ENCODE results near the gene PQBP1.

Gene PQBP1

GRCh38 chrX:48945517-48946348 is 48.0 kb downstream of the PQBP1 start:
- H3K4me3 ChIP-seq (ENCODE audit: low read length), result no peak overlapping the region
- TF ChIP-seq CTCF (IDR thresholded peaks at IDR 0.05; ENCODE audit: insufficient read depth, low read depth, low read length, missing control alignments), result peak; percentile 72
- peak; percentile 39 for DNase-seq (ENCODE audit: low read depth)

- H3K4me3 ChIP-seq (ENCODE audit: low read length), result no peak overlapping the region
- TF ChIP-seq CTCF (IDR thresholded peaks at IDR 0.05; ENCODE audit: insufficient read depth, low read depth, low read length, missing control alignments), result no peak
- DNase-seq (ENCODE audit: low read depth), result no peak
These were observed 50.9 kb downstream of the PQBP1 start for GRCh38 chrX:48948589-48948988.

Data from epithelial cell of esophagus (primary cell).